Choroid plexus epithelial cell (primary cell): ENCODE results near the gene ACTA2.

Experiments used
- DNase-seq: peaks from one replicate; pipeline ENCODE4 v3.0.0-alpha.2; 2010; ENCODE audit warnings: low read depth
- H3K4me3 ChIP-seq: 2 replicates; pipeline ENCODE4 v1.5.1; 2011; ENCODE audit warnings: low read depth, mild to moderate bottlenecking, control low read depth, low read length, moderate library complexity
- TF ChIP-seq, protein P1 (sequence below): conservative IDR thresholded peaks from 2 replicates; pipeline ENCODE4 v1.5.1; 2011; ENCODE audit warnings: low read depth, mild to moderate bottlenecking, control low read depth, inconsistent platforms, low read length, moderate library complexity

ACTA2 gene

DNA sequence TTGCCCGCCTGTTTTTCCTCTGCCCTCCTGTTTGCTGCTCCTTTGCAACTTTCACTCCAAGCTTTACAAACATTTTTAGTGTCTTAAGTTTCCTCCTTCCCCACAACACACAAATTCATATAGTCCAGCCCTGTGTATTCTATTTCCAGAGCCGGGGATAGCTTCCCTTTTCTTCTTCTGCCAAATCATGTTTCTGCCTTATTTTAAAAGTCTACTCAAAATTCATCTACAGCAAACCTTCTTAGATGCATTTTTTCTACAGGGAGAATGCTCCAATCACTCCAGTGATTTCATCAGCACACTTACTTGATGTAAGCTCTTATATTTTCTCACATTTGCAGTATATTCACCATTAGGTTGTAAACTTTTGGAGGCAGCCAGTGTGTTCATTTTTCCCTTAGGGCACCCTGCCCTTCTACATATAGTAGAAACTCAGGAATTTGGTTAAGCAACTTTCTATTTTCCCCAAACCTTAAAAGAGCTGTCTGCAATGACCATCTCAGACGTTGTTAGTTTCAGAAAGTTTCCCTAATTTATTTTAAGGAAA, 12.4 kb upstream of the ACTA2 start:
- TF ChIP-seq, protein P1, sequence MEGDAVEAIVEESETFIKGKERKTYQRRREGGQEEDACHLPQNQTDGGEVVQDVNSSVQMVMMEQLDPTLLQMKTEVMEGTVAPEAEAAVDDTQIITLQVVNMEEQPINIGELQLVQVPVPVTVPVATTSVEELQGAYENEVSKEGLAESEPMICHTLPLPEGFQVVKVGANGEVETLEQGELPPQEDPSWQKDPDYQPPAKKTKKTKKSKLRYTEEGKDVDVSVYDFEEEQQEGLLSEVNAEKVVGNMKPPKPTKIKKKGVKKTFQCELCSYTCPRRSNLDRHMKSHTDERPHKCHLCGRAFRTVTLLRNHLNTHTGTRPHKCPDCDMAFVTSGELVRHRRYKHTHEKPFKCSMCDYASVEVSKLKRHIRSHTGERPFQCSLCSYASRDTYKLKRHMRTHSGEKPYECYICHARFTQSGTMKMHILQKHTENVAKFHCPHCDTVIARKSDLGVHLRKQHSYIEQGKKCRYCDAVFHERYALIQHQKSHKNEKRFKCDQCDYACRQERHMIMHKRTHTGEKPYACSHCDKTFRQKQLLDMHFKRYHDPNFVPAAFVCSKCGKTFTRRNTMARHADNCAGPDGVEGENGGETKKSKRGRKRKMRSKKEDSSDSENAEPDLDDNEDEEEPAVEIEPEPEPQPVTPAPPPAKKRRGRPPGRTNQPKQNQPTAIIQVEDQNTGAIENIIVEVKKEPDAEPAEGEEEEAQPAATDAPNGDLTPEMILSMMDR: no peak
- DNase-seq: peak; percentile 48
- no peak overlapping the region for H3K4me3 ChIP-seq

DNA sequence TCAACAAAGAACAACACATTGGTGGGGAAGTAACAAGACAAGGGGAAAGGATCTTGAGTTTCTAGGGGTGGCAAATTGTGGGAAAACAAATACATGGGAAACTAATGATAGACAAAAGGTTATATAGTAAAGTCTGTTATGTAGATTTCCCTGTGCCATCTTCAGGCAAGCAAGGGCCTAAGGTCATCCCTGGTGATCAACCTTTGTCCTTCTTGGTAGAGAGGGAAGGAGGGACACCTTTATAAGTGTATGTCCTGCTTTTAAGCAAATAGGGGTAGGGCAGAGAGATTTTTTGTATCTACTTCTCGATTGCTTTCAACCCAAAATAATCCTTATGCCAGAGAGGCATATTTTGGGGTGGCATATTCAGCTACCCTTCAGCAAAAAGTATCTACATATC, 11.8 kb upstream of the ACTA2 start:
- TF ChIP-seq, protein P1: no peak
- H3K4me3 ChIP-seq: no peak overlapping the region
- no peak for DNase-seq

DNA sequence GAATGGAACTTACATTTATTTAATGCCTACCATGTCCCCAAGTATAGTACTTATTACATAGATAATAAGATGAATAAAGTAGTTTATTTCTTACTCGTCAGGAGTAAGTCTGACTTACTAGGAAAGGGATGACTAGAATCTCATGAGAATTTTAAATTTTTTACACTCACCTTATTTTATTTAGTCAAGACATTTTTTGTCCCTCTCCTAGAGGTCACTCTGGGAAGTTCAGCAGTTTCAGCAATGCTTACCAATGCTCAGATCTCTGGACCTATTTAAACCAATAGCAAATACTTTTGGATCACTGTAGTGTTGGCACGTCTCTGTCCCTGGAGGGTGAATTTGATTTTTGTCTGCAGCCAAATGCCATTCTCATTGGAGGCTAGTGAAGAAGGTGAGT, 10.7 kb upstream of the ACTA2 start:
- no peak for DNase-seq
- no peak overlapping the region for H3K4me3 ChIP-seq
- TF ChIP-seq, protein P1: no peak

DNA sequence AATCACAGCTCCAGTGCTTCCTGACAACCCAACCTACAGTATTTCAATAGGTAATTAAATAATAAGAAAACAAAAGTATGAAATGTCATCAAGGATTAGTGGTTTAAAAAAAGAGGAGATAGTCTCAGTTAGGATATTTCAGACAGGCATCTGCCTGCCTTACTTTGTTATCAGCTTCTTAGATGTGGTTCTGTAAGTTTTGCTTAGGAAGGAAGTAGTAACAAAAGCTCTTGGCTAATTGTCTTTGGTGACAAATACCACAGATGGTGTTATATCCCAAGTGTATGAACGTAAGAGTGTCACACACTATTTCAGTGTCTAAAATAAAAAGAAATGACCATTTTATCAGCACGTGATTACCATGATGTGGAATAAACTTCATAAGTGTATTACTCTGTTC, 9.8 kb upstream of the ACTA2 start:
- DNase-seq: no peak
- TF ChIP-seq, protein P1: no peak
- H3K4me3 ChIP-seq: no peak overlapping the region

DNA sequence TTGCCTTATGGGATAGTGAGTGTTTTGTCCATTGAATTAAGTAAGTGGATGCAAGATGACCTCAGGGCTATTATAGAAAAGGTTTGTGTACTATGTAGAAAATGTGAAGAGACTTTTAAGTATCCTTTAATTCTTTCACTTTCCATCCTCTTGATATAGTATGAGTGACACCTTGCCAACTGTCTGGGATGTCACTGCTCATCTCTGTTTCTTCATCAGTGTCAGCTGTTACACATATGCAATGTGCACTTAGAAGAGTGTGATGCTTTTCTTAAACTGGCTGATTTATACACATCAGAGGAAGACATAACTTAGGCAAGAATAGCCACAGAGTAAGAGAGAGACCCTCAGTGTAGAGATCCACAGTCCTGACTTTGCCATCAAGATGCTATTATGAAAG, 8.7 kb upstream of the ACTA2 start:
- no peak overlapping the region for H3K4me3 ChIP-seq
- no peak for DNase-seq
- TF ChIP-seq, protein P1: no peak

DNA sequence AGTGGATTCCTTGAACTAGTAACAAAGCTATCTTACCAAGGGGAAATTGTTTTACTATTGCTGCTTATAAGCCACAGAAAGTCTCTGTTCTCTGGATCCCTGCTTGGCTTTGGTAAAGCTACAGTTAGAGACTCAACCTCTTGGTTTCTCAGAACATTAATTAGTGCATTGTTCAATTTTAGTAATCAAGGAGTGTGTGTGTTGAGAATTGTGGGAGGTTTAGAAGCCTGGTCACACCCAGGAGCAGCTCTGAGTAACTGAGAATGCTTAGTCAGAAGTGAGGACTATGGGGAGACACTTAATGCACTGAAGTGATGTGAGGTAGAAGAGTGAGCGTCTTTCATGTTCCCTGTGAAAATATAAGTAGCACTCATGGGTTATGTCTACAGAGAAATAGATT, 8.2 kb upstream of the ACTA2 start:
- TF ChIP-seq, protein P1: no peak
- DNase-seq: no peak

DNA sequence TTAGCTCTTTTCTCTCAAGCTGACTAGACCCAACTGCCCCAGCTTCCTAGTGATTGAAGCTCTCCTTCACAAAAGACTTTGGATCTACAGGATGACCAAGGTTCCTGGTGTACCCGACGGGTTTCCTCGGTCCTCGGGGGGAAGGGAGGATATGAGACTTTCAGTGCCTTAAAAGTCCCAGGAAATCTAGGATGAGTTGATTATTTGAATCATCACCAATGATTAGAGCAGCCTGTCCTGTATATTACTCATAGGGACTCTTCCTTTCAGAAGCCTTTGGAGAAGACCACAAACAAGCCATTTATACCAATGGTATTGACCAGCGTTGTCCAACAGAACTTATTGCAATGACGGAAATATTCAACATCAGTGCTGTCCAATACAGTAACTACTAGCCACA, 6.1 kb upstream of the ACTA2 start:
- TF ChIP-seq, protein P1: no peak
- no peak for DNase-seq
- H3K4me3 ChIP-seq: no peak overlapping the region

More for the DNA sequence above, 8.2 kb upstream of the ACTA2 start:
- no peak overlapping the region for H3K4me3 ChIP-seq
